GM19467 (cell line): ENCODE results near the gene PHF21A.

ENCODE experiments used
- ATAC-seq: cut with Tn5 transposase; IDR thresholded peaks from one replicate; pipeline ENCODE4 v1.9.1; 2021; ENCODE audit warnings: mild to moderate bottlenecking, moderate library complexity; ENCODE audit not compliant: unreplicated experiment

The PHF21A gene

GRCh38 chr11:45939836-45940235, 181.4 kb downstream of the PHF21A start:
- no peak for ATAC-seq

- ATAC-seq = no peak
These were observed 183.3 kb downstream of the PHF21A start for GRCh38 chr11:45937916-45938315.

DNA sequence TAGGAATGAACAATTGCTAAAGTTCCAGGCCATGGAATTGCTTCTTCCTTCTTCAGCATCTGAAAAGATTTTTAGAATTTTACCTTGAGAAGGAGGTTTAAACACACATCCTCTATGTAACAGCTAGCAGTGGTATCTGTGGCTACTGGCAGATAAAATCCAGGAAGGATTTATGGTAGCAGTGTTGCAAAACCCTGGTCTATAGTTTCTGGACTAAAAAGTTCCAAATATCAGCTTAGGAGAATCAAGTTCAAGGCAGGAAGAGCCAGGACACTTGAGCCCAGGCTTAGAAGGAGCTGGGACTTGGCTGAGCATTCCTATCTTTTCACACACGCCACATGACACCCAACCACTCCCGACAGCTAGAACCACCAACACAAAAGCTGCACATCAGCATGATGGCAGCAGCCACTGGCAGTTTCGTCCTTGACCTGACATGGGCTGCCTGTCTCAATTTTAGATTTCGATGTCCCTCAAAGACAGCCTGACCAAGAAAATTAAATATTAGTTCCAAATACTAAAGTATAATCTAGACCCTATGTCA, 184.7 kb downstream of the PHF21A start:
- ATAC-seq = no peak

GRCh38 chr11:45935349-45936064, 185.7 kb downstream of the PHF21A start:
- ATAC-seq = no peak

DNA sequence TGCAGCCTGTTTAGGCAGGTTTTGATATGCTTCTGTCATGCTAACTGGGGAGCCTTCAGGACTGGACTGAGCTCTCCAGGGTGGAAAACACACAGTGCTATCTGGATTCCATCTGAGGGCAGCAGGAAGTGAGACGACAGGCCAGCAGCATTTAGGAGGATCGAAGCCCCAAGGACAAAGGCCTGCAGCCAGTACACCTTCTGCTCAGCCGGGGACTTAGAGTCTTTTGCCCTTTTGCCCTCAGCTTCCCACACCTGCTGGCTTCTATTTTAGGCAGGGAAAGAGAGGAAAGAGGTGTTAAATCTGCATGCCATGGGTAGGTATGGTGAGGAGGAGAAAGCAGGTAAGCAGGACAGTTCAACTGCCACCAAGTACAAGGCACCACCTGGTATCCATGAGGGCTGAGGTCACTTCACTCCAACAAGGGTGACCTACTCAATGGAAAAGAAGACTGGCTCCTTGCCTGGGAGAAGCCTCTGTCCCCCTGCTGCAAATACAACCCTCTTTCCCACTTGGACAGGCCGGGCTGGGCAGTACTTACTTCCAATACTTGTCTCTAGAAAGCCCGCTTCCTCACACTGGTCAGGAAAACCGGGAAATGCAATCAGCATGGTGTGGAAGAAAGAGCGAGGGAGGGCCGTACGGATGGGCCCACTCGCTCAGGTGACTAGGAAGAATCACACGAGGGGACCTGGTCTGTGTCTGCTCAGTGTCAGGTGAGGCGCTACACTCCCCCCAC, 186.5 kb downstream of the PHF21A start:
- no peak for ATAC-seq

- no peak for ATAC-seq
These were observed 187.2 kb downstream of the PHF21A start for GRCh38 chr11:45933846-45934579.

DNA sequence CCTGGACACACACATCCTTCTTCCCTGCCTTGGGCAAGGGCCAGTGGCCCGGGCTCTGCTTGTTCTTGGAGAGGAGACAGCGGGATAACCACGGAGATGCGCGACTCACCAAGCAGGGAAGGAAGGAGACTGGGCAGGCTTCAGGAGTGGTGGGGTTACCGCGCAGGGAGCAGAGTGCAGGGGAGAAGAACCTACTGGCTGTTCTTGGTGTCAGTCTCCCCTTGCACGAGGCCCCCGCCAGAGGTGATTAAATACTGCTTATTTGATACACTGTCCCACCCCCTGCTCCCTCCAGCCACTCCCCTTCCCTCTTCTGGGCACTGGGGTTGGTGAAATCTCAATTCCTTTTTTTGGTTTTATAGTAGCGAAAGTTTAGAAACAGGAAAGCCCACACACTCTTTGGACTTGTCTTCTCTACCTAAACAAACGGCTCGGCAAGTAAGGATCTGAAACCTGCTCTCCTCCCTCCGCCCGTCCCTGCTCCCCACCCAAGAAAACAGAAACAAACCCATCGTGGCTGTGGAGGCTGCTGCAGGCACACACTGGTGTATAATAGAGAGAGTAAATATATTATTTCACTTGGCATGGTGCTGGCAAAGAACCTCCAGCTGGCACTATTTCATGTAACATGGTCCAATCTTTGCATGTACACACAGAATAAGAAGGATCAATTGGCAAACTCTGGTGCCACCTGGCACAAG, 188.0 kb downstream of the PHF21A start:
- no peak for ATAC-seq

DNA sequence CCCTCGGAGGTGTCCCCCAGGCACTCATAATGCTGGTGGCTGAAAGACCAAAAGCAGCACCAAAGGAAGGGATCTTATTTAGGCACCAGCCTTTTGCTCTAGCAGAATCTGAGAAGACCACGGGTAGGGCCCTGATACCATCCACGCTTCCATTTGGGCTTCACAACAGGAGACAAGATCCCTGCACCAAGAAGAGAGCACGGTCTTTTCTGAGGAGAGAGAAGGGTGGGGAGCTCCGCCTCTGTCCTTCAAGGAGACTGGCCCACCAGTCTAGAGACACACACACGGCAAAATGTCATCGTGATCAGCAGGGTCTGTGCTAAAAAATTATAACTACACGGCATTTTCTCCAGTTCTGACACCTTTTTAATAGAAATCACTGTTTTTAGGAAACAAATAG, 189.0 kb downstream of the PHF21A start:
- no peak for ATAC-seq

- no peak for ATAC-seq
These were observed 189.5 kb downstream of the PHF21A start for GRCh38 chr11:45931739-45932138.

GRCh38 chr11:45930951-45931570, 190.2 kb downstream of the PHF21A start:
- ATAC-seq = no peak

DNA sequence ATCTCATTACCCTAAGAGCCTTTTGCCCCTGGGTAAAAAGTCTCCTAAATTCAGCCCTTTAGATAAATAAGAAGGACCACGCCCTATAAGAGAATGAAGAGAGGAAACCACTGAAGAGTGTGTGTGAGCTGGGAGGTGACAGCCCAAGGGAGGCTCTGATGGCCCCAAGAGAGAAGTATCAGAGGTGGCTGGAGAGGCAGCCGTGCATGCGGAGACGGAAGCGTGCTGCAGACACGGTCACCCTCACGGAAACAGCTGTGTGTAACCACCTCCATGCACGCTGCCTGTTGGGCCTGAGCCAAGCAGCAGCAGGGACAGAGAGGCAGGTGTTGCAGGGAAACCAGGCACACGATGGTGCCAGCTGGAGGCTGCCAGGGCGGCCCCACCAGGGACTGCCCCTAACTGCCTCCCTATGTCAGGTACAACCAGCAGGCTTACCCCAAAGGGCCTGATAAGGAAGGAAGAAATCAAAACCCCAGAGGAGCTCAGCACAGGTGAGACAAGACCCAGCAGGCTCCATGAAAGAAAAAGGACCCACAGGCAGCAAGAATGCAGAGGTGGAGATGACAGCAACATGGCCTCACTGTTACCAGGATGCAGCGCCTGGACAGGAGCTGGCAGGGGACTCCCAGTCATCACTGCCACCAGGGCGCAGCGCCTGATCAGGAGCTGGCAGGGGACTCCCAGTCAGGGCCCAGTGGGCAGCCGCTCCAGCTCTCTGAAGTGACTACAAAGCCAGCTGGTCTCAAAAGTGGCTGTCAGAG, 191.0 kb downstream of the PHF21A start:
- peak; percentile 92 for ATAC-seq

- ATAC-seq = peak; percentile 22
These were observed 191.7 kb downstream of the PHF21A start for GRCh38 chr11:45929486-45930030.

DNA sequence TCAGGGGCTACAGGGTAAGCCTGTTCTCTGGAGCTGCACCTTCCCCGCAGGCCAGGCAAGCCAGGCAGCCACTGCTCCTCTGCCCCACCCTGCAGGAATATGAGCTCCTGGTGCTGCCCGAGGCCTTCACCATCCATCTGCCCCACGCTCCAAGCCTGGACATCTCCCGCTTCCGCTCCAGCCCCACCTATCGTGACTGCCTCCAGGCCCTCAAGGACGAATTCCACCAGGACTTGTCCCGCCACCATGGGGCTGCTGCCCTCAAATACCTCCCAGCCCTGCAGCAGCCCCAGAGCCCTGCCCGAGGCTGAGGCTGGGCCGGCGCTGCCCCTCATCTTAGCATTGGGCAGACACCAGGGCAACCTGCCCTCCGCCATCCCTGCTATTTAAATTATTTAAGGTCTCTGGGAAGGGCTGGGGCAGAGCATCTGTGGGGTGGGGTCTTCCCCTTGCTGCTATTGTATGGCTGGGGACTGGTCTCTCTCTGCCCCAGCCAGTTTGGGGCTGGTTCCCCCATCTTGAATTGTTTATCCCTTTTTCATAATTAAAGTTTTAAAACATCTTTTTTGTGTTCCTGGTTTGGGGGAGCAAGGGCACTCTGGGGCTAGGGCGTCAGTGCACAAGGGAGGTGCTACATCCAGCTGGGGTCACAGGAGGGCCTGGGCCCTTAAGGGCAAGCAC, 192.6 kb downstream of the PHF21A start:
- no peak for ATAC-seq

DNA sequence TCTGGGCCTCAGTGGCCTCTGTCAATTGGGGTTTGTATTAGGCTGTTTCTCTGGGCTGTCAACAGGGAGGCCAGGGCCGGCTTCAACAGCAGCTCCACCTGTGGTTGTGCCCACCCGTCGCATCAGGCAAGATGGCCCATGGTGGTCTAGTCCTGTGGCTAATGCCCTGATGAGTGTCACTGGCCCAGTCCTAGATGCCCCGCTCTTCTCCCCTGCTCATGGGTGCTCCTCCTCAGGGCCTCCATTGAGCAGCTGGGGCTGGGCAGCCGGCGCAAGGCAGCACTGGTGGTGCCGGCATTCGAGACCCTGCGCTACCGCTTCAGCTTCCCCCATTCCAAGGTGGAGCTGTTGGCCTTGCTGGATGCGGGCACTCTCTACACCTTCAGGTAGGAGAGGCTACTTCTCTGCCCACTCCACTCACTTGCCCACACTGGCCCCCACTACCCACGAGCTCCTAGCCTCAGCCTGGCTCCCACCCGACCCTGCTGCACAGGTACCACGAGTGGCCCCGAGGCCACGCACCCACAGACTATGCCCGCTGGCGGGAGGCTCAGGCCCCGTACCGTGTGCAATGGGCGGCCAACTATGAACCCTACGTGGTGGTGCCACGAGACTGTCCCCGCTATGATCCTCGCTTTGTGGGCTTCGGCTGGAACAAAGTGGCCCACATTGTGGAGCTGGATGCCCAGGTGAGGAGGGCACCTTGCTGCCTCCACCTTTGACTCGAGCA, 193.4 kb downstream of the PHF21A start:
- no peak for ATAC-seq

- no peak for ATAC-seq
These were observed 193.9 kb downstream of the PHF21A start for GRCh38 chr11:45927332-45927683.

DNA sequence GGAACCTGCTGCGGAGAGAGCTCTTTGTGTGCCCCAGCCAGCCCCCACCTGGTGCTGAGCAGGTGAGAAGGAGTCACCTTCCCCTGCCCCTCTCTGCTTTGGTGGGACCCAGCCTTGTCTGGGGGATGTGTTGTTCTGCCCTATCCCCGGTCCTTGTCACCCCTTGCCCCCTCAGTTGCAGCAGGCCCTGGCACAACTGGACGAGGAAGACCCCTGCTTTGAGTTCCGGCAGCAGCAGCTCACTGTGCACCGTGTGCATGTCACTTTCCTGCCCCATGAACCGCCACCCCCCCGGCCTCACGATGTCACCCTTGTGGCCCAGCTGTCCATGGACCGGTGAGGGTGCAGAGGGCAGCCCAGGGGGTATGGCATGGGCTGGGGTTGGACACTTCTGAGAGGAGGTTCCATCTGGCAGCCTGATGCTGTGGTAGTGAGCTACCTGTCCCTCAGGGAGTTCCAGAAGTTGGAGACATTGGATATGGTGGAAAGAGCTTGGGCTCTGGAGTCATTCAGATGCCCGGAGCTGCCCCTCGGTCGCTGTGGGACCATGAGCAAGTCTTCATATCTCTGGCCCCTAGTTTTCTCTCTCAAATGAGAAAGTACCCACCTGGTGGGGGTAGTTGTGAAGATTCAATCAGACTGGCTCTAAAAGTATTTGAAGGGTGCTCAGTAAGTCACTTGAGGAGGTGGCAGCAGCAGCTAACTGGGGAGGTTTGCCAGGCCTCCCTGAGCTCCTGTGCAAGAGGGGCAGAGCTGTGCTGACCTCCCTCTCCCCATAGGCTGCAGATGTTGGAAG, 194.5 kb downstream of the PHF21A start:
- ATAC-seq = no peak

DNA sequence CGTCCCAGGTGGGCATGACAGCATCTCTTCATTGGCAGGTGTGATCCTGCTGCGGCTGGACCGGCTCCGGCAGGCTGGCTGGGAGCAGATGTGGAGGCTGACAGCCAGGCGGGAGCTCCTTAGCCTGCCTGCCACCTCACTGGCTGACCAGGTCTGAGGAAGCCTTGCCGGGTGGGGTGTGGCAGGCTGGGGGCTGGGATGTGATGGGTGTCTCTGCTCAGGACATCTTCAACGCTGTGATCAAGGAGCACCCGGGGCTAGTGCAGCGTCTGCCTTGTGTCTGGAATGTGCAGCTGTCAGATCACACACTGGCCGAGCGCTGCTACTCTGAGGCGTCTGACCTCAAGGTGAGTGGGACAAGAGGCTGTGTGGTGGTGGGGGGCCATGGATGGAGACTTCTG, 195.3 kb downstream of the PHF21A start:
- ATAC-seq = no peak

DNA sequence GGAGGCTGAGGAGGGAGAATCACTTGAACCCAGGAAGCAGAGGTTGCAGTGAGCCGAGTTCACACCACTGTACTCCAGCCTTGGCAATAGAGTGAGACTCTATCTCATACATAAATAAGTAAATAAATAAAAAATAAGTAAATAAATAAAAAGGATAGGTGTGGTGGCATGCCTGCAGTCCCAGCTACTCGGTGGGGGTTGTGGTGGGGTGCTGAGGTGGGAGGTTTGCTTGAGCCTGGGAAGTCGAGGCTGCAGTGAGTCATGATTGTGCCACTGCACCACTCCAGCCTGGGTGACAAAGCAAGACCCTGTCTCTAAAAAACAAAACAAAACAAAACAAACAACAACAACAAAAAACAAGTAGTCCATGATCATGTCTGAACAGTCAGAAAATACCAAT, 195.7 kb downstream of the PHF21A start:
- no peak for ATAC-seq
